Measurements from ENCODE around the gene THRA. TPM values are rescaled to one million over a fixed set of nuclear protein-coding genes. Genes with fewer than 3 reads are reported as not detected.

THRA gene
- 28.3 TPM for polyA plus RNA-seq (2013, experiment 1 of 2; ENCODE audit: insufficient read length)
- 31.2 TPM for polyA plus RNA-seq (2013, experiment 2 of 2; ENCODE audit: insufficient read length)

- DNase-seq, result peak; percentile 64
Observed at GRCh38 chr17:40062329-40063186, at the start of gene THRA. THRA (plus strand) TSS chr17:40062965; CDS start chr17:40074489, 11,524 bp downstream.

- no peak for DNase-seq
Observed at GRCh38 chr17:40014375-40014980, 48.3 kb upstream of the THRA start.

GRCh38 chr17:40015005-40015997, 47.5 kb upstream of the THRA start, which contains the start of gene CSF3:
CSF3 (plus strand) TSS chr17:40015440; CDS start chr17:40015475, 35 bp downstream.
- DNase-seq, result no peak

GRCh38 chr17:40015998-40016985, 46.5 kb upstream of the THRA start:
- DNase-seq, result no peak

- DNase-seq, result no peak
Observed at GRCh38 chr17:40017422-40018080, 45.2 kb upstream of the THRA start.

- DNase-seq, result no peak
Observed at GRCh38 chr17:40018211-40019121, 44.3 kb upstream of the THRA start.

- peak; percentile 48 for DNase-seq
Observed at GRCh38 chr17:40019140-40019991, 43.4 kb upstream of the THRA start.

GRCh38 chr17:40020146-40020545, 42.6 kb upstream of the THRA start:
- DNase-seq, result no peak

GRCh38 chr17:40021451-40021971, 41.3 kb upstream of the THRA start:
- peak; percentile 69 for DNase-seq

GRCh38 chr17:40022497-40022896, 40.3 kb upstream of the THRA start:
- no peak for DNase-seq

- no peak for DNase-seq
Observed at GRCh38 chr17:40022961-40023541, 39.7 kb upstream of the THRA start.

GRCh38 chr17:40023590-40024292, 39.0 kb upstream of the THRA start:
- no peak for DNase-seq

- DNase-seq, result peak; percentile 56
Observed at GRCh38 chr17:40024901-40025300, 37.9 kb upstream of the THRA start.

GRCh38 chr17:40025559-40025958, 37.2 kb upstream of the THRA start:
- DNase-seq, result no peak

- DNase-seq, result no peak
Observed at GRCh38 chr17:40025991-40026815, 36.6 kb upstream of the THRA start.
